ENCODE data around the gene CD2BP2. TPM values are rescaled to one million over a fixed set of nuclear protein-coding genes. Genes with fewer than 3 reads are reported as not detected.

Gene CD2BP2
- total and polyA plus RNA-seq, 2 donors (not counting 1 experiment from before 2014, with no cell fraction given): 26.1 to 80.1 TPM

GRCh38 chr16:30369091-30369937, 14.2 kb upstream of the CD2BP2 start:
- Histone ChIP-seq H3K4me1 (ENCODE audit: control insufficient read depth in 2 of 2, insufficient read depth in 2 of 2, low read length in 2 of 2) (peaks cover 25 to 35% of the 10 kb centered on the region in 2 donors), H3K4me3 (ENCODE audit: control extremely low read depth in 1 of 5, extremely low read depth in 1 of 5, insufficient read depth in 1 of 5, low read depth in 2 of 5, low read length in 4 of 5) (peak overlapping the region; percentile 46 to 77 (median 70)), H4K20me1 (ENCODE audit: control insufficient read depth, insufficient read depth, low read length, poor library complexity, severe bottlenecking) (peaks cover 50% of the 10 kb centered on the region), H3K4me2 (replicated peaks; ENCODE audit: low read depth, low read length, poor library complexity, severe bottlenecking) (peak overlapping the region; percentile 93), H3K79me2 (ENCODE audit: control insufficient read depth, insufficient read depth, low read length) (peaks cover 52% of the 10 kb centered on the region), H3K9ac (ENCODE audit: low read length) (peak overlapping the region; percentile 74), H3K27me3 (replicated peaks in 1 of 4; ENCODE audit: control extremely low read depth in 1 of 4, control insufficient read depth in 3 of 4, insufficient read depth in 4 of 4, low read length in 3 of 4) (no peaks in the 10 kb centered on the region), H3K36me3 (replicated peaks in 1 of 2; ENCODE audit: control extremely low read depth in 1 of 2, control insufficient read depth in 1 of 2, extremely low read depth in 1 of 2, insufficient read depth in 2 of 2, low read length in 1 of 2) (peaks cover 0 to 16% of the 10 kb centered on the region in 2 experiments), H3K27ac (ENCODE audit: low read length in 2 of 2) (peak overlapping the region; percentile 15 to 65), H3K9me3 (ENCODE audit: control extremely low read depth in 1 of 3, control insufficient read depth in 2 of 3, insufficient read depth in 1 of 3, low read length in 2 of 3) (no peaks in the 10 kb centered on the region), H2AFZ (ENCODE audit: insufficient read depth, low read depth, low read length, poor library complexity, severe bottlenecking) (peak overlapping the region; percentile 55)
- peak overlapping the region; percentile 67 for H3K27ac Mint-ChIP-seq
- CTCF ChIA-PET: interaction anchor here (0.5 to 4.0 kb wide), 6 partner anchors 13 to 50 kb away, joined by 3 to 37 read pairs (median 4); partner anchors contain the start of genes ZNF48 and ZNF771
- peak; percentile 46 for DNase-seq
- POLR2A ChIA-PET: interaction anchor here (0.6 to 1.3 kb wide), 3 partner anchors 13 to 47 kb away, joined by 3 to 9 read pairs (median 4); partner anchors contain the start of gene ZNF48
- no peak for ATAC-seq (ENCODE audit: low read depth)
- no peaks in the 10 kb centered on the region for H3K27me3 Mint-ChIP-seq
- no peak for TF ChIP-seq EZH2 (IDR thresholded peaks at IDR 0.05; ENCODE audit: borderline replicate concordance, insufficient read depth, low read depth, low read length, poor library complexity, severe bottlenecking)
- TF ChIP-seq CTCF (IDR thresholded peaks at IDR 0.05): no peak
- H3K4me3 Mint-ChIP-seq: peak overlapping the region; percentile 83
- peaks cover 48% of the 10 kb centered on the region for H3K4me1 Mint-ChIP-seq
- intact Hi-C loops (cut with micrococcal nuclease): no loop called here
- no peaks in the 10 kb centered on the region for H3K9me3 Mint-ChIP-seq (ENCODE audit: insufficient read depth)
- 2% methylated on average over 45 of the region's 45 CpGs for WGBS (ENCODE audit: insufficient coverage)

DNA sequence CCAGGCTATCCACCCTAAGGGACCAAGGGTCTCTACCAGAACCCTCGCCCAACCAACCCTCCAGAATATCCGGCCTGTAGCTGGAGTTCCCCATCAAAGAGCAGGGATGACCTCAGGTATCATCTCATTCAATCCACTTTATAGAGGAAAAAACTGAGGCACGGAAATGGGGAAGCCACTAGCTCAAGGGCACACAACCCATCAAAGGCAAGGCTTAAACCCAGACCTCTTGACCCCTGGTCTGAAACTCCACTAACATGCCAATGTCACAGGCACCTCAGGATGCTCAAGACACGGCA, 13.6 kb upstream of the CD2BP2 start:
- POLR2A ChIA-PET: interaction anchor here (1.0 to 1.3 kb wide), 2 partner anchors 12 to 26 kb away, joined by 3 to 4 read pairs; partner anchors contain the start of gene ZNF48
- Histone ChIP-seq H4K20me1 (ENCODE audit: control insufficient read depth, insufficient read depth, low read length, poor library complexity, severe bottlenecking) (peaks cover 50% of the 10 kb centered on the region), H3K27me3 (replicated peaks in 1 of 4; ENCODE audit: control extremely low read depth in 1 of 4, control insufficient read depth in 3 of 4, insufficient read depth in 4 of 4, low read length in 3 of 4) (no peaks in the 10 kb centered on the region), H3K4me3 (ENCODE audit: control extremely low read depth in 1 of 5, extremely low read depth in 1 of 5, insufficient read depth in 1 of 5, low read depth in 2 of 5, low read length in 4 of 5) (peak overlapping the region; percentile 46 to 77 (median 70)), H2AFZ (ENCODE audit: insufficient read depth, low read depth, low read length, poor library complexity, severe bottlenecking) (peak overlapping the region; percentile 55), H3K79me2 (ENCODE audit: control insufficient read depth, insufficient read depth, low read length) (peaks cover 56% of the 10 kb centered on the region), H3K27ac (ENCODE audit: low read length in 2 of 2) (peak overlapping the region in 1 of 2 donors; percentile 65), H3K36me3 (replicated peaks in 1 of 2; ENCODE audit: control extremely low read depth in 1 of 2, control insufficient read depth in 1 of 2, extremely low read depth in 1 of 2, insufficient read depth in 2 of 2, low read length in 1 of 2) (peaks cover 0 to 16% of the 10 kb centered on the region in 2 experiments), H3K4me2 (replicated peaks; ENCODE audit: low read depth, low read length, poor library complexity, severe bottlenecking) (peak overlapping the region; percentile 93), H3K4me1 (ENCODE audit: control insufficient read depth in 2 of 2, insufficient read depth in 2 of 2, low read length in 2 of 2) (peaks cover 25 to 35% of the 10 kb centered on the region in 2 donors), H3K9me3 (ENCODE audit: control extremely low read depth in 1 of 3, control insufficient read depth in 2 of 3, insufficient read depth in 1 of 3, low read length in 2 of 3) (no peaks in the 10 kb centered on the region), H3K9ac (ENCODE audit: low read length) (peak overlapping the region; percentile 74)
- 11% methylated on average over 3 of the region's 4 CpGs for WGBS (ENCODE audit: insufficient coverage)
- H3K27ac Mint-ChIP-seq: peak overlapping the region; percentile 72
- ATAC-seq (ENCODE audit: low read depth) (no peak), DNase-seq (no peak)
- CTCF ChIA-PET: interaction anchor here (0.8 to 1.2 kb wide), 2 partner anchors 12 to 41 kb away, joined by 4 read pairs; no protein-coding TSS in a partner anchor
- peaks cover 48% of the 10 kb centered on the region for H3K4me1 Mint-ChIP-seq
- TF ChIP-seq CTCF (IDR thresholded peaks at IDR 0.05) (no peak), EZH2 (IDR thresholded peaks at IDR 0.05; ENCODE audit: borderline replicate concordance, insufficient read depth, low read depth, low read length, poor library complexity, severe bottlenecking) (no peak)
- H3K27me3 Mint-ChIP-seq: no peaks in the 10 kb centered on the region
- H3K4me3 Mint-ChIP-seq: peak overlapping the region; percentile 83
- intact Hi-C loops (cut with micrococcal nuclease): no loop called here
- H3K9me3 Mint-ChIP-seq (ENCODE audit: insufficient read depth): no peaks in the 10 kb centered on the region

All from B cell (primary cell).